PC-3 (cell line): ENCODE results near the gene KBTBD3. TPM values are rescaled to one million over a fixed set of nuclear protein-coding genes. Genes with fewer than 3 reads are reported as not detected.

ENCODE experiments used
- ATAC-seq: fragments of 200-7000 bp; cut with Tn5 transposase; 2 replicates; pipeline ENCODE4 v1.9.1; 2020; ENCODE audit warnings: mild to moderate bottlenecking, moderate library complexity
- BruUV-seq: library from RNA; stranded (reverse); fragments of 400-500 nt; replicated peaks from 2 replicates; lab custom pipeline; 2021; lab: Mats Ljungman, UMichigan
- CTCF ChIA-PET: fragments of 300-600 bp; sonication (Branson Sonifier 250); formaldehyde crosslinking; loops from one replicate; lab custom pipeline; 2022; ENCODE audit warnings: antibody characterized with exemption; lab: Charles Lee
- POLR2A ChIA-PET: fragments of 300-600 bp; sonication (Branson Sonifier 250); formaldehyde crosslinking; loops from one replicate; lab custom pipeline; 2022; ENCODE audit warnings: antibody characterized with exemption; ENCODE audit not compliant: unreplicated experiment; lab: Charles Lee
- DNase-seq: peaks from one replicate; pipeline ENCODE4 v3.0.0-alpha.2; 2015
- H2AFZ ChIP-seq: fragments of 300-600 bp; sonication (generic); 2 replicates; pipeline ENCODE4 v1.6.0; 2016; ENCODE audit warnings: antibody characterized with exemption, low read length
- H3F3A ChIP-seq: fragments of 300-600 bp; sonication (generic); one replicate; pipeline ENCODE4 v1.6.0; 2017; ENCODE audit warnings: antibody characterized with exemption, low read length, control low read depth, mild to moderate bottlenecking; ENCODE audit not compliant: unreplicated experiment
- H3K27ac ChIP-seq: fragments of 300-600 bp; sonication (generic); 2 replicates; pipeline ENCODE4 v1.5.1; 2016; ENCODE audit warnings: mild to moderate bottlenecking, low read length
- H3K27me3 ChIP-seq: fragments of 300-600 bp; sonication (generic); 2 replicates; pipeline ENCODE4 v1.6.1; 2016; ENCODE audit warnings: low read length, mixed read lengths
- H3K36me3 ChIP-seq: fragments of 300-600 bp; sonication (generic); 2 replicates; pipeline ENCODE4 v1.6.1; 2016; ENCODE audit warnings: low read depth, mixed run types, low read length, mixed read lengths
- H3K4me1 ChIP-seq: fragments of 300-600 bp; sonication (generic); 2 replicates; pipeline ENCODE4 v1.5.1; 2016; ENCODE audit warnings: low read length; ENCODE audit not compliant: insufficient read depth
- H3K4me2 ChIP-seq: fragments of 300-600 bp; sonication (generic); 2 replicates; pipeline ENCODE4 v1.6.0; 2016; ENCODE audit warnings: low read length
- H3K4me3 ChIP-seq: fragments of 300-600 bp; sonication (generic); 2 replicates; pipeline ENCODE4 v1.5.1; 2016; ENCODE audit warnings: mild to moderate bottlenecking, low read length, mixed read lengths
- H3K79me2 ChIP-seq: fragments of 300-600 bp; sonication (generic); 2 replicates; pipeline ENCODE4 v1.6.1; 2017; ENCODE audit warnings: low read length, mixed read lengths
- H3K9ac ChIP-seq: fragments of 300-600 bp; sonication (generic); 2 replicates; pipeline ENCODE4 v1.6.0; 2016; ENCODE audit warnings: mild to moderate bottlenecking, low read length
- H3K9me2 ChIP-seq: fragments of 300-600 bp; sonication (generic); replicated peaks from 2 replicates; pipeline ENCODE4 v1.6.1; 2016; ENCODE audit warnings: mixed run types, low read length, mixed read lengths
- H3K9me3 ChIP-seq: fragments of 300-600 bp; sonication (generic); 2 replicates; pipeline ENCODE4 v1.6.1; 2016; ENCODE audit warnings: low read length, mixed read lengths
- H4K20me1 ChIP-seq: fragments of 300-600 bp; sonication (generic); 2 replicates; pipeline ENCODE4 v1.6.1; 2016; ENCODE audit warnings: low read length, mixed read lengths
- EZH2 ChIP-seq: fragments of 300-600 bp; sonication (generic); IDR thresholded peaks from one replicate; pipeline ENCODE4 v1.6.1; 2017; ENCODE audit warnings: antibody characterized with exemption, mild to moderate bottlenecking, low read length; ENCODE audit not compliant: unreplicated experiment
- EZH2phosphoT487 ChIP-seq: fragments of 300-600 bp; sonication (generic); IDR thresholded peaks from 2 replicates; pipeline ENCODE4 v1.6.1; 2018; ENCODE audit warnings: mild to moderate bottlenecking, antibody characterized with exemption, low read length, borderline replicate concordance
- intact Hi-C: fragments of 100-400 bp; cut with micrococcal nuclease; formaldehyde crosslinking; loops from 2 replicates; pipeline ENCODE4 v1.9.0; 2023
- total RNA-seq: library from RNA; depleted of rRNA; stranded (reverse); fragments of >200 nt; gene quantifications from 2 replicates; pipeline ENCODE4 v1.2.3, GENCODE V29; 2014
- TF ChIP-seq, protein P1 (sequence below): fragments of 300-600 bp; sonication (generic); conservative IDR thresholded peaks from 2 replicates; pipeline ENCODE4 v1.5.1; 2017; ENCODE audit warnings: antibody characterized with exemption, low read depth, mild to moderate bottlenecking, low read length

The KBTBD3 gene
- total RNA-seq, 1 experiment from 2014 or later: 2.0 TPM

GRCh38 chr11:106017093-106017492, 60.1 kb downstream of the KBTBD3 start:
- H3K4me2 ChIP-seq: no peak overlapping the region
- H3K9ac ChIP-seq: no peak overlapping the region
- ATAC-seq: no peak
- no peaks in the 10 kb centered on the region for H3K9me3 ChIP-seq
- BruUV-seq: no TSS peak
- ChIA-PET CTCF (no interaction called here), POLR2A (no interaction called here)
- no peaks in the 10 kb centered on the region for H4K20me1 ChIP-seq
- H3K9me2 ChIP-seq: no peaks in the 10 kb centered on the region
- no peak for DNase-seq
- no peaks in the 10 kb centered on the region for H3F3A ChIP-seq
- H3K4me3 ChIP-seq: no peak overlapping the region
- peaks cover 75% of the 10 kb centered on the region for H3K79me2 ChIP-seq
- H2AFZ ChIP-seq: no peak overlapping the region
- no peak for TF ChIP-seq EZH2
- TF ChIP-seq, protein P1, sequence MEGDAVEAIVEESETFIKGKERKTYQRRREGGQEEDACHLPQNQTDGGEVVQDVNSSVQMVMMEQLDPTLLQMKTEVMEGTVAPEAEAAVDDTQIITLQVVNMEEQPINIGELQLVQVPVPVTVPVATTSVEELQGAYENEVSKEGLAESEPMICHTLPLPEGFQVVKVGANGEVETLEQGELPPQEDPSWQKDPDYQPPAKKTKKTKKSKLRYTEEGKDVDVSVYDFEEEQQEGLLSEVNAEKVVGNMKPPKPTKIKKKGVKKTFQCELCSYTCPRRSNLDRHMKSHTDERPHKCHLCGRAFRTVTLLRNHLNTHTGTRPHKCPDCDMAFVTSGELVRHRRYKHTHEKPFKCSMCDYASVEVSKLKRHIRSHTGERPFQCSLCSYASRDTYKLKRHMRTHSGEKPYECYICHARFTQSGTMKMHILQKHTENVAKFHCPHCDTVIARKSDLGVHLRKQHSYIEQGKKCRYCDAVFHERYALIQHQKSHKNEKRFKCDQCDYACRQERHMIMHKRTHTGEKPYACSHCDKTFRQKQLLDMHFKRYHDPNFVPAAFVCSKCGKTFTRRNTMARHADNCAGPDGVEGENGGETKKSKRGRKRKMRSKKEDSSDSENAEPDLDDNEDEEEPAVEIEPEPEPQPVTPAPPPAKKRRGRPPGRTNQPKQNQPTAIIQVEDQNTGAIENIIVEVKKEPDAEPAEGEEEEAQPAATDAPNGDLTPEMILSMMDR: no peak
- TF ChIP-seq EZH2phosphoT487: no peak
- intact Hi-C loops: no loop called here
- no peaks in the 10 kb centered on the region for H3K27me3 ChIP-seq
- H3K36me3 ChIP-seq: peaks cover 3% of the 10 kb centered on the region; the same call in 1 of the 2 replicates
- no peak overlapping the region for H3K27ac ChIP-seq
- H3K4me1 ChIP-seq: peaks cover 28% of the 10 kb centered on the region

DNA sequence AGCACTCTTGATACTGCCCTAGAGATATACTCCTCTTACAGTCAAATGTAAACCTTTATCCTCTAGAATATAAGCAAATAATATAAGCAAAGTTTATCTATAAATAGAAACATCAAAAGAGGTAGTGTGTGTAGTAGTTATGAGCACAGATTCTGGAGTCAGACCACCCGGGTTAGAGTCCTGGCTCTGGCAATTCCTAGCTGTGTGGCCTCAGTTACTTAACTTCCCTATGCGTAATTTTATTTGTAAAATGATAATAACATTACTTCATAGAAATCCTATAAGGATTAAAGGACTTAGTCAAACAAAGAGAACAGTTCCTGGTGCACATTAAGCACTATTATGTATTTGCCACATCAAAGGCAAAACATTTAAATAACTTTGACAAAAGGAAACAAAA, 62.1 kb downstream of the KBTBD3 start:
- CTCF ChIA-PET: no interaction called here
- H3K4me3 ChIP-seq: no peak overlapping the region
- no TSS peak for BruUV-seq
- H3K9ac ChIP-seq: no peak overlapping the region
- peaks cover 17% of the 10 kb centered on the region for H3K4me1 ChIP-seq
- no peak for ATAC-seq
- no peak overlapping the region for H3K4me2 ChIP-seq
- TF ChIP-seq, protein P1: no peak
- no peak for TF ChIP-seq EZH2
- no peak for TF ChIP-seq EZH2phosphoT487
- POLR2A ChIA-PET: no interaction called here
- H3F3A ChIP-seq: no peaks in the 10 kb centered on the region
- peaks cover 11% of the 10 kb centered on the region for H3K36me3 ChIP-seq
- H4K20me1 ChIP-seq: no peaks in the 10 kb centered on the region
- intact Hi-C loops: no loop called here
- no peak for DNase-seq
- H2AFZ ChIP-seq: no peak overlapping the region
- no peak overlapping the region for H3K27ac ChIP-seq
- H3K9me3 ChIP-seq: no peaks in the 10 kb centered on the region
- no peaks in the 10 kb centered on the region for H3K9me2 ChIP-seq
- peaks cover 56% of the 10 kb centered on the region for H3K79me2 ChIP-seq
- H3K27me3 ChIP-seq: no peaks in the 10 kb centered on the region

DNA sequence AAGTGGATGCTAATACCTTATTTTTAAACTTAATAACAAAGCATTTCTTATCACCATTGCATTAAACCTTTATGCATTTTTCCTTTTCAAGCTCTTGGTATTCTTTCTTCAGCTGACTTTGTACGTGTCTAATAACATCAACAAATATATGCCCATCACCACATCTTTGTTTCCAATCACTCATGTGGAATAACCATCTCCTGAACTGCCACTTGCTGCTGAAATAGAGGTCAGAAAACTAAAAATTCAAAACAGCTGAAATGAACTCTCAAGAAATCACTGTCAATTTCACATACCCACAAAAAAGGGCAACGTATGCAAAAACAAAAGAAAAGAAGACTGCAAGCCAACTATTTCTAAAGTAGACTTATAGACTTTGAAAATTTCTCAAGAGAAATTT, 62.5 kb downstream of the KBTBD3 start:
- DNase-seq: no peak
- POLR2A ChIA-PET: no interaction called here

More for the DNA sequence above, 62.5 kb downstream of the KBTBD3 start:
- Histone ChIP-seq H3K27me3 (no peaks in the 10 kb centered on the region), H3K4me1 (peaks cover 13% of the 10 kb centered on the region), H2AFZ (no peak overlapping the region), H3K4me3 (no peak overlapping the region), H4K20me1 (no peaks in the 10 kb centered on the region), H3K79me2 (peaks cover 52% of the 10 kb centered on the region), H3F3A (no peaks in the 10 kb centered on the region), H3K9me3 (no peaks in the 10 kb centered on the region), H3K4me2 (no peak overlapping the region), H3K36me3 (peaks cover 12% of the 10 kb centered on the region), H3K9me2 (no peaks in the 10 kb centered on the region), H3K27ac (no peak overlapping the region), H3K9ac (no peak overlapping the region)
- CTCF ChIA-PET: no interaction called here
- ATAC-seq: no peak
- no TSS peak for BruUV-seq
- intact Hi-C loops: no loop called here
- no peak for TF ChIP-seq EZH2phosphoT487
- TF ChIP-seq EZH2: no peak
- TF ChIP-seq, protein P1: no peak
